Activated naive CD4-positive, alpha-beta T cell treated with anti-CD3 and anti-CD28 coated beads for 36 hours (primary cell): Measurements from ENCODE around the gene ACSF2. TPM values are rescaled to one million over a fixed set of nuclear protein-coding genes. Genes with fewer than 3 reads are reported as not detected.

ENCODE experiments used
- CTCF ChIA-PET: fragments of 350-600 bp; sonication (Branson Sonifier 250); formaldehyde crosslinking; loops from one replicate; lab custom pipeline; 2021; ENCODE audit warnings: antibody characterized with exemption; lab: Charles Lee
- DNase-seq: peaks from one replicate; pipeline ENCODE4 v3.0.0-alpha.2; 2020
- H3K27ac Mint-ChIP-seq: one replicate; pipeline ENCODE4 v1.8.0; 2021; ENCODE audit warnings: mild to moderate bottlenecking, mixed read lengths
- H3K27me3 Mint-ChIP-seq: one replicate; pipeline ENCODE4 v1.8.0; 2021; ENCODE audit warnings: low read depth, mixed read lengths
- H3K36me3 Mint-ChIP-seq: one replicate; pipeline ENCODE4 v1.8.0; 2021; ENCODE audit warnings: low read depth, mixed read lengths
- H3K4me1 Mint-ChIP-seq: one replicate; pipeline ENCODE4 v1.8.0; 2021; ENCODE audit warnings: low read depth, mixed read lengths
- H3K4me3 Mint-ChIP-seq: one replicate; pipeline ENCODE4 v1.8.0; 2021; ENCODE audit warnings: mild to moderate bottlenecking, moderate library complexity, mixed read lengths
- H3K9me3 Mint-ChIP-seq: one replicate; pipeline ENCODE4 v1.8.0; 2021; ENCODE audit warnings: mixed read lengths
- intact Hi-C: fragments of 100-400 bp; cut with micrococcal nuclease; formaldehyde crosslinking; loops from one replicate; pipeline ENCODE4 v1.15.1; 2023
- total RNA-seq, 2 experiments: library from RNA; stranded (reverse); gene quantifications; one replicate each; pipeline ENCODE4 v1.2.3, GENCODE V29; 2021

ACSF2 gene
- total RNA-seq, 2 experiments from 2014 or later, result 19.7 to 20.7 TPM

GRCh38 chr17:50428831-50429424 lies 2.9 kb downstream of the ACSF2 start:
- Mint-ChIP-seq H3K27me3 (no peaks in the 10 kb centered on the region), H3K4me1 (peaks cover 17% of the 10 kb centered on the region), H3K27ac (no peak overlapping the region), H3K4me3 (no peak overlapping the region), H3K9me3 (no peaks in the 10 kb centered on the region), H3K36me3 (no peaks in the 10 kb centered on the region)
- CTCF ChIA-PET, result interaction anchor here (1.9 to 4.6 kb wide), 2 partner anchors 31 to 50 kb away, joined by 5 to 19 read pairs; partner anchors contain the start of genes LRRC59 and RSAD1
- DNase-seq, result no peak
- intact Hi-C loops, result no loop called here

GRCh38 chr17:50429793-50430192 lies 3.8 kb downstream of the ACSF2 start:
- no peaks in the 10 kb centered on the region for H3K9me3 Mint-ChIP-seq
- peaks cover 17% of the 10 kb centered on the region for H3K4me1 Mint-ChIP-seq
- H3K27ac Mint-ChIP-seq, result no peak overlapping the region
- CTCF ChIA-PET, result interaction anchor here (4.6 kb wide), 1 partner anchor 32 kb away, joined by 19 read pairs; the partner anchor contains the start of gene LRRC59
- H3K4me3 Mint-ChIP-seq, result no peak overlapping the region
- no peaks in the 10 kb centered on the region for H3K36me3 Mint-ChIP-seq
- H3K27me3 Mint-ChIP-seq, result no peaks in the 10 kb centered on the region
- no peak for DNase-seq
- intact Hi-C loops, result no loop called here

DNA sequence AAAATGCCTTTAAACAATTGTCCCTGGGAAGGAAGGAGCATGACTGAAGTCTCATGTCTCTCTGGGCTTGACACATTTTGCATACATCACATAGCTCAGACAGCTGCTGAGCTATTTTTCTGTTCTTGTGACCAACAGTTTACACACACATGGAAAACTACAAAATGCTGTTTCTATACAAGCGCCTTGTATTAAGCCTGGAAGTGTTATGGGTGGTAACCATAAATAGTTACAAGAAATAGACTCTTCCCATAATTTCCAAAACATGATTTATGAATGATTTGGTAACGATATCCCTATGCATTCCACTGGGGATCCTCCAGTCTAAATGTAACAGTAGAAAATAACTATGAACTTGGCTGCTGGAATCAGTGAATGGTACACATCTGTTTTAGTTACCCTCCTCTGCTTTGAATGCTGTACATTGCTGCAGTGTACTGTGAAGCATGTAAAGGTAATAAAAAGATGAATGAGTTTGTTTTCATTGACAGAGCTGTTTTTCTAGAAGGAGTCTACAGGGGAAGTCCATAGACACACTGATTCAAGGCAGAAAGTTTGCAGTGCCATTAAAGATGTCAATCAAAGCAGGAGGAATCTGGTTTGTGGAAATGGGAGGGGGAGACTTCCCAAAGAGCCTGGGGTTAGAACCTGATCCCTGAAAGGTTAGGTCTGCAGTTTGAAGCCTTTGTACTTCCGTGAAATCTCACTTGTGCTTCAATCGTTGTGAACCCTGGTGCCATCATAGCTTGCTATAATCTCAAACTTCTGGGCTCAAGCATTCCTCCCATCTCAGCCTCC lies 5.0 kb downstream of the ACSF2 start:
- intact Hi-C loops, result no loop called here
- H3K27me3 Mint-ChIP-seq, result no peaks in the 10 kb centered on the region
- no peaks in the 10 kb centered on the region for H3K9me3 Mint-ChIP-seq
- H3K27ac Mint-ChIP-seq, result no peak overlapping the region
- DNase-seq, result no peak
- CTCF ChIA-PET, result interaction anchor here (4.6 kb wide), 1 partner anchor 33 kb away, joined by 19 read pairs; the partner anchor contains the start of gene LRRC59
- H3K4me1 Mint-ChIP-seq, result peaks cover 13% of the 10 kb centered on the region
- H3K36me3 Mint-ChIP-seq, result no peaks in the 10 kb centered on the region
- H3K4me3 Mint-ChIP-seq, result no peak overlapping the region

DNA sequence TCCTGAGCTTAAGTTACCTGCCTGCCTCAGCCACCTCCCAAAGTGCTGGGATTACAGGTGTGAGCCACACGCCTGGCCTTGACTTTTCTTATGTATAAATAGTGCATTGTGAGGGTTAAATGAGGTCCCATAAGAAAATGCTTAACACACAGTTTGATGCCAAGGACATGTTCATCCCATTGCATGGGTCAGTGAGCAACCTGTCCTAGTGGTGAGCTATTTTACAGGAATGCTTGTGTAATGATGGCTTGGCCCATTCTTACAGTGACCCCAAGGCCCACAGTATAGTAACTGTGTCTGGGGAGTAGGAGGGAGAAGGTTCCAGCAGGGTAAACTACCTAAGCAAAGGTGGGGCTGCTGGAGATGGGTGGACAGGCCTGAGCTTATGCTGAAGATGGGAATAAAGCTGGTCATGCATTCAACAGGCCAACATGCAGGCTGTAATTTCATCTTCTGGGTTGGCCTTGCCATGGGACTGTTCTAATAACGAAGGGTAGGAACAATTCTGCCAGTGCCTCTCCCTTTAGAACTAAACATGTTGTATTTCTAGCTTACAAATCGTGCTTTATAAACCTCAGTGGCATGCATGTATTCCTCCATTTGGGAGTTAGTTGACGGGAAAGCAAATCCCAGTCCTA lies 6.2 kb downstream of the ACSF2 start:
- Mint-ChIP-seq H3K36me3 (no peaks in the 10 kb centered on the region), H3K27me3 (no peaks in the 10 kb centered on the region), H3K27ac (no peak overlapping the region), H3K4me3 (no peak overlapping the region), H3K4me1 (peaks cover 7% of the 10 kb centered on the region), H3K9me3 (no peaks in the 10 kb centered on the region)
- intact Hi-C loops, result no loop called here
- no peak for DNase-seq
- CTCF ChIA-PET, result interaction anchor here (4.6 kb wide), 1 partner anchor 35 kb away, joined by 19 read pairs; the partner anchor contains the start of gene LRRC59

DNA sequence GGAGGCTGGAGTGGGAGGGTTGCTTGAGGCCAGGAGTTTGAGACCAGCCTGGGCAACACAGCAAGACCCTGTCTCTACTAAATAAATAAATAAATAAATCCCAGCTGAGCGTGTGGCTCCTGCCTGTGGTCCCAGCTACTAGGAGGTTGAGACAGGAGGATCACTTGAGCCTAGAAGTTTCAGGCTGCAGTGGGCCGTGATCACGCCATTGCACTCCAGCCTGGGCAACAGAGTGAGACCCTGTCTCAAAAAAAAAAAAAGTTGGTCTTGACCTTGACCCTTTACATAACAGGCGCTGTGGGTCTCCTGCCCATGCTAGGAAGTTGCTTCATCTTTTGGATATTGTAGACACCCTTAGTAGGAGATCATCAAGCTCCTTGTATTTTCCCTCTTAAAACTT lies 11.4 kb downstream of the ACSF2 start:
- CTCF ChIA-PET, result interaction anchor here (0.6 kb wide), 1 partner anchor 8 kb away, joined by 3 read pairs; no protein-coding TSS in a partner anchor
- H3K27ac Mint-ChIP-seq, result no peak overlapping the region
- H3K36me3 Mint-ChIP-seq, result peaks cover 1% of the 10 kb centered on the region
- H3K9me3 Mint-ChIP-seq, result no peaks in the 10 kb centered on the region
- no peak overlapping the region for H3K4me3 Mint-ChIP-seq
- DNase-seq, result no peak
- intact Hi-C loops, result no loop called here
- no peaks in the 10 kb centered on the region for H3K4me1 Mint-ChIP-seq
- no peaks in the 10 kb centered on the region for H3K27me3 Mint-ChIP-seq

DNA sequence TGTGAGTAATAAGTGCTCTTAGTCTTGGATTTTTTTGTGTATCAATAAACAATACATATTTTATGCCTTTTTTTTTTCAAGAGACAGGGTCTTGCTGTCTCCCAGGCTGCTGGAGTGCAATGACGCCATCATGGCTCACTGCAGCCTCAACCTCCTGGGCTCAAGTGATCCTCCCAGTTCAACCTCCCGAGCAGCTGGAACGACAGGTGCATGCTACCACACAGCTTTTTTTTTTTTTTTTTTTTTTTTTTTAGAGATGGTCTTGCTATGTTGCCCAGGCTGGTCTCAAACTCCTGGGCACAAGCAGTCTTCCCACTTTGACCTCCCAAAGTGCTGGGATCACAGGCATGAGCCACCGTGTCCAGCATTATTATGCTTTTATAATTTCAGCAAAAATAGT lies 13.0 kb downstream of the ACSF2 start:
- CTCF ChIA-PET, result interaction anchor here (1.5 kb wide), 1 partner anchor 41 kb away, joined by 4 read pairs; no protein-coding TSS in a partner anchor
- intact Hi-C loops, result no loop called here
- H3K27me3 Mint-ChIP-seq, result no peaks in the 10 kb centered on the region
- H3K4me1 Mint-ChIP-seq, result no peaks in the 10 kb centered on the region
- no peak overlapping the region for H3K27ac Mint-ChIP-seq
- H3K4me3 Mint-ChIP-seq, result no peak overlapping the region
- no peak for DNase-seq
- peaks cover 1% of the 10 kb centered on the region for H3K36me3 Mint-ChIP-seq
- H3K9me3 Mint-ChIP-seq, result no peaks in the 10 kb centered on the region

DNA sequence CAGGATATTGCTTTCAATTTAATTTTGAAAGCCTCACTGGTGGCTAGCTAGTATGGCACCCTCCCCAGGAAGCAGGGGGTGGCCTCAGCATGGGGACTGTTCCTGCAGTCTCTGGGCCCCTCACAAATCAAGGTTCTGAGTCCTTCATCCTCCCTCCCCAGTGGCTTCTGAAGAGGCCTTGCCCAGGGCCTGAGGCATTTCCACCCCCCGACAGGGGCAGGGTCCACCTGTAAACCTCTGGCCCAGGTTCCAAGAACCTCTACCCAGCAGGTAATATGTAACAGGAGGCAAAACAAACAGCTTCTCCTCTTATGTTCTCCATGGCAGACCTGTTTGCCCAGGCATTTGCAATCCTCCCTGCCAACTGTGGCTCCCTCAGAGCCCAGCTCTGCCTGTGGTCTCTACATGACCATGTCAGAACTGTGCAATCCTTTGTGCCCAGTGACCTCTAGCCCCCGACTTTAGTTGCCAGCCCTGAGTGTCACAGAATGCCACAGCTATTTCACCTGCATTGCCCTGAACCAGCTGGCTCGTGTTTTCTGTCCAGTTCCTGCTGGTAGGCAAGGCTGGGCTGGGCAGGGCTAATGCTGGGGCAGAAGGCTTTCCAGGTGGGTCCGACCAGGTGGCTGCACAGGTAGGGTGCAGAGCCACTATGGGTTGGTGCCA lies 14.3 kb downstream of the ACSF2 start:
- intact Hi-C loops, result no loop called here
- no peaks in the 10 kb centered on the region for H3K27me3 Mint-ChIP-seq

DNA sequence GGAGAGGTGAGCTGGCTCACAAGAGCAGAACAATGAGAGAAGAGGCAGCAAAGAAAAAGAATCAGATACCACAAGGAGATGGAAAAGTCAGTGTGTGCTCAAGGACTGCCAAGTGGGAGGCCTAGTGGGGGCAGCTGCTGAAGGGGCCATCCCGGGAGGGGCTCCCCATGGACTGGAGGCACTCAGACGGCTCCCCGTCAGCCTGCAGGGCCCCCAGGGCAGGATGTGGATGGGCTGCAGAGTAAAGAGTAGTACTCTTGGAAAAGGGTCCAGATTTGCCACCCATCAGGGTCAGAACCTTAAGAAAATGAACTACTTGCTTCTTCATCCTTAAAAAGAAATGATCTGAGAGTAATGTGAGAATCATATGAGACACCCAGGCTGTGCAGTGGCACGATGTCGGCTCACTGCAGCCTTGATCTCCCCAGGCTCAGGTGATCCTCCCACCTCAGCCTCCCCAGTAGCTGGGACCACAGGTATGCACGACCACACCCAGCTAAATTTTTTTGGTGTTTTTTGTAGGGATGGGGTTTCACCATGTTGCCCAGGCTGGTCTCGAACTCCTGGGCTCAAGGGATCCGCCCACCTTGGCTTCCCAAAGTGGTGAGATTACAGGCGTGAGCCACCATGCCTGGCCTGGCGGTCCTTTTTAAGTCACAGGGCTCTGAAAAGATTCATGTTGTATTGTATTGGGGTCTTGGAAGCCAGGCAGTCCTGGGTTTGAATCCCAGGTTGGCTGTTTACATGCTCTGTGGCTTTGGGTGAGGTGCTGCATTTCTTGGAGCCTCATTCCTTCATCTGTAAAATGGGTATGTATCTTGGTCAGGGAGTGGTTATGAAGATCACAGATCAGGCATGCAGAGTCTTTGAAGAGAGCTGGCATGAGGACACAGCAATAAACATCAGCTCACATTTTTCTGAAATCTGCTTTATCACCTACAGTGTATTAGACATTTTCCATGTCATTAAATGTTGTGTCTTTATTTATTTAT lies 15.1 kb downstream of the ACSF2 start:
- Mint-ChIP-seq H3K27me3 (no peaks in the 10 kb centered on the region), H3K36me3 (peaks cover 1% of the 10 kb centered on the region), H3K4me1 (no peaks in the 10 kb centered on the region), H3K9me3 (no peaks in the 10 kb centered on the region), H3K4me3 (no peak overlapping the region), H3K27ac (no peak overlapping the region)
- DNase-seq, result no peak
- CTCF ChIA-PET, result no interaction called here
- intact Hi-C loops, result no loop called here

More for the DNA sequence above, 14.3 kb downstream of the ACSF2 start:
- peaks cover 1% of the 10 kb centered on the region for H3K36me3 Mint-ChIP-seq
- CTCF ChIA-PET, result no interaction called here
- H3K27ac Mint-ChIP-seq, result no peak overlapping the region
- H3K4me3 Mint-ChIP-seq, result no peak overlapping the region
- no peaks in the 10 kb centered on the region for H3K9me3 Mint-ChIP-seq
- DNase-seq, result no peak
- H3K4me1 Mint-ChIP-seq, result no peaks in the 10 kb centered on the region

GRCh38 chr17:50443505-50443974 lies 17.5 kb downstream of the ACSF2 start:
- CTCF ChIA-PET, result interaction anchor here (0.7 kb wide), 2 partner anchors 17 to 81 kb away, joined by 3 read pairs; no protein-coding TSS in a partner anchor
- H3K4me3 Mint-ChIP-seq, result no peak overlapping the region
- DNase-seq, result no peak
- intact Hi-C loops, result no loop called here
- H3K9me3 Mint-ChIP-seq, result no peaks in the 10 kb centered on the region
- H3K4me1 Mint-ChIP-seq, result no peaks in the 10 kb centered on the region
- peaks cover 1% of the 10 kb centered on the region for H3K36me3 Mint-ChIP-seq
- H3K27ac Mint-ChIP-seq, result no peak overlapping the region
- H3K27me3 Mint-ChIP-seq, result no peaks in the 10 kb centered on the region

GRCh38 chr17:50444841-50445715 lies 19.1 kb downstream of the ACSF2 start:
- DNase-seq, result no peak
- intact Hi-C loops, result no loop called here
- Mint-ChIP-seq H3K9me3 (no peaks in the 10 kb centered on the region), H3K4me1 (no peaks in the 10 kb centered on the region), H3K36me3 (peaks cover 1% of the 10 kb centered on the region), H3K27ac (no peak overlapping the region), H3K4me3 (no peak overlapping the region), H3K27me3 (no peaks in the 10 kb centered on the region)
- CTCF ChIA-PET, result interaction anchor here (0.7 to 0.9 kb wide), 2 partner anchors 10 to 702 kb away, joined by 3 read pairs; no protein-coding TSS in a partner anchor
